Measurements from ENCODE around the gene TMEM131. TPM values are rescaled to one million over a fixed set of nuclear protein-coding genes. Genes with fewer than 3 reads are reported as not detected.

Gene TMEM131
- total and polyA plus RNA-seq, 2 donors: 11.4 to 15.6 TPM

GRCh38 chr2:98037206-98037605, 41.5 kb upstream of the TMEM131 start:
- DNase-seq (ENCODE audit: low read depth in 6 of 9, low spot score in 9 of 9): no peak
- no peak overlapping the region for H3K27ac ChIP-seq (ENCODE audit: low read depth in 1 of 2, low read length in 1 of 2)
- H3K27me3 ChIP-seq (ENCODE audit: control insufficient read depth in 2 of 2, insufficient read depth in 1 of 2, low read length in 1 of 2): peaks cover 0 to 4% of the 10 kb centered on the region in 2 donors
- no peaks in the 10 kb centered on the region for H3K4me1 ChIP-seq (ENCODE audit: control insufficient read depth in 2 of 2, insufficient read depth in 2 of 2, low read length in 2 of 2)
- no peaks in the 10 kb centered on the region for H3K36me3 ChIP-seq (ENCODE audit: control insufficient read depth in 2 of 2, insufficient read depth in 2 of 2, low read length in 1 of 2)
- no peak overlapping the region for H3K4me3 ChIP-seq (ENCODE audit: low read length in 2 of 2)
- no peaks in the 10 kb centered on the region for H3K9me3 ChIP-seq (ENCODE audit: control insufficient read depth in 2 of 2, insufficient read depth in 1 of 2, low read length in 1 of 2)
- WGBS: 96% methylated on average over 2 of the region's 2 CpGs

DNA sequence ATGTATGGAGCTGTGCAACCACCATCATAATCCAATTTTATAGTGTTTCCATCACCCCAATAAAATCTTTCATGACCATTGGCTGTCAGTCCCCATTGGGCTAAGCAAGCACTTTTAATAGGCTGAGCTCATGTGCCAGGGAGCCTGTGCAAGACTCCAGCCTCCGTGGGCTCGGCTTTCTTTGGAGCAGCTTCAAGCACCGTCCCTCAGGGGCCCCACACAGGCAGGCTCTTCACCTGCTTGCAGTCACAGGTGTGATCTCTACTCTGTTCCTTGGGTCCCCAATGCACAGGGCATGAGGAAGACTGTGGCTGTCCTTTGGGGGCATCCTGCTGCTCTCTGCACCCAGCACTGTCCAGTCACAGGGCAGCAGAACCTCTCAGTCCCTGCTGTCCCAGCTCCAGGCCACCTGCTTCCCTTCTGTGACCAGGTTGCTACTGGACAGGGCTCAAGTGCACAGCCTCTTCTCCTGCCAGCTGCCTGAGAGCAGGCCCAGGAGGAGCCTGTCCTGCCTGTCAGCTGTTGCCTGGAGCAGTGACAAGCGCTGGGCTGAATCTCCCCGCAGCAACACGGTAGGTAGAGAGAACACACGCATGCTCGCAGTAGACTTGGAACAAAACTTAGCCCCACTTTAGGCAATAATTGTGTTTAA, 40.7 kb upstream of the TMEM131 start:
- Histone ChIP-seq H3K4me3 (ENCODE audit: low read length in 2 of 2) (no peak overlapping the region), H3K4me1 (ENCODE audit: control insufficient read depth in 2 of 2, insufficient read depth in 2 of 2, low read length in 2 of 2) (no peaks in the 10 kb centered on the region), H3K9me3 (ENCODE audit: control insufficient read depth in 2 of 2, insufficient read depth in 1 of 2, low read length in 1 of 2) (no peaks in the 10 kb centered on the region), H3K27me3 (ENCODE audit: control insufficient read depth in 2 of 2, insufficient read depth in 1 of 2, low read length in 1 of 2) (peaks cover 0 to 4% of the 10 kb centered on the region in 2 donors), H3K27ac (ENCODE audit: low read depth in 1 of 2, low read length in 1 of 2) (no peak overlapping the region), H3K36me3 (ENCODE audit: control insufficient read depth in 2 of 2, insufficient read depth in 2 of 2, low read length in 1 of 2) (no peaks in the 10 kb centered on the region)
- no peak for DNase-seq (ENCODE audit: low read depth in 6 of 9, low spot score in 9 of 9)
- WGBS: 95% methylated on average over 8 of the region's 8 CpGs

- Histone ChIP-seq H3K4me1 (ENCODE audit: control insufficient read depth in 2 of 2, insufficient read depth in 2 of 2, low read length in 2 of 2) (no peaks in the 10 kb centered on the region), H3K27ac (ENCODE audit: low read depth in 1 of 2, low read length in 1 of 2) (no peak overlapping the region), H3K4me3 (ENCODE audit: low read length in 2 of 2) (no peak overlapping the region), H3K36me3 (ENCODE audit: control insufficient read depth in 2 of 2, insufficient read depth in 2 of 2, low read length in 1 of 2) (no peaks in the 10 kb centered on the region), H3K27me3 (ENCODE audit: control insufficient read depth in 2 of 2, insufficient read depth in 1 of 2, low read length in 1 of 2) (peaks cover 0 to 4% of the 10 kb centered on the region in 2 donors), H3K9me3 (ENCODE audit: control insufficient read depth in 2 of 2, insufficient read depth in 1 of 2, low read length in 1 of 2) (no peaks in the 10 kb centered on the region)
- WGBS: 88% methylated on average over 14 of the region's 14 CpGs
- no peak for DNase-seq (ENCODE audit: low read depth in 6 of 9, low spot score in 9 of 9)
These were observed 39.0 kb upstream of the TMEM131 start for GRCh38 chr2:98034745-98035144.

GRCh38 chr2:98032086-98032485, 36.3 kb upstream of the TMEM131 start:
- Histone ChIP-seq H3K4me1 (ENCODE audit: control insufficient read depth in 2 of 2, insufficient read depth in 2 of 2, low read length in 2 of 2) (peaks cover 0 to under 1% of the 10 kb centered on the region in 2 donors), H3K36me3 (ENCODE audit: control insufficient read depth in 2 of 2, insufficient read depth in 2 of 2, low read length in 1 of 2) (no peaks in the 10 kb centered on the region), H3K27me3 (ENCODE audit: control insufficient read depth in 2 of 2, insufficient read depth in 1 of 2, low read length in 1 of 2) (peaks cover 0 to 4% of the 10 kb centered on the region in 2 donors), H3K9me3 (ENCODE audit: control insufficient read depth in 2 of 2, insufficient read depth in 1 of 2, low read length in 1 of 2) (no peaks in the 10 kb centered on the region), H3K27ac (ENCODE audit: low read depth in 1 of 2, low read length in 1 of 2) (no peak overlapping the region), H3K4me3 (ENCODE audit: low read length in 2 of 2) (no peak overlapping the region)
- DNase-seq (ENCODE audit: low read depth in 6 of 9, low spot score in 9 of 9): no peak
- WGBS: 98% methylated on average over 2 of the region's 2 CpGs

DNA sequence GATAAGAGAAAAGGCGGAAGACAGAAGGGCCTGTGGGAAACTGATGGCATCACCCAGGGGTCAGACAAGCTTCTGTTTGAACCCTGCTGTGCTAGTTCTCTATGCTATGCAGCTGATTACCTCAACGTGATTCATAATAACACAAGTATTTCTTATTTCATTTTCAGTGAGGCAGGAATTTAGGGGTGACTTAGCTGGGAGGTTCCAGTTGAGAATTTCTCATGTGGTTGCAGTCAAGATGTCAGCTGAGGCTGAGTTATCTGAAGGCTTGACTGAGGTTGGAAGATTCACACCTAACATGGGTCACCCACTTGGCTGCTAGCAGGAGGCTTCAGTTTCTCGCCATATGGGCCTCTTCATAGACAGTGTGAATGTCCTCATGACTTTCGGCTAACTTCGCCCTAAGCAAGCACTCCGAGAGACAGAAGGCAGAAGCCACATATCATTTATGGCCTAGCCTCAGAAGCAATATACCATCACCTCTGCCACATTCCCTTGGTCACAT, 34.0 kb upstream of the TMEM131 start:
- Histone ChIP-seq H3K27me3 (ENCODE audit: control insufficient read depth in 2 of 2, insufficient read depth in 1 of 2, low read length in 1 of 2) (peaks cover 0 to 3% of the 10 kb centered on the region in 2 donors), H3K27ac (ENCODE audit: low read depth in 1 of 2, low read length in 1 of 2) (no peak overlapping the region), H3K4me3 (ENCODE audit: low read length in 2 of 2) (no peak overlapping the region), H3K36me3 (ENCODE audit: control insufficient read depth in 2 of 2, insufficient read depth in 2 of 2, low read length in 1 of 2) (no peaks in the 10 kb centered on the region), H3K4me1 (ENCODE audit: control insufficient read depth in 2 of 2, insufficient read depth in 2 of 2, low read length in 2 of 2) (peaks cover 4 to 9% of the 10 kb centered on the region in 2 donors), H3K9me3 (ENCODE audit: control insufficient read depth in 2 of 2, insufficient read depth in 1 of 2, low read length in 1 of 2) (no peaks in the 10 kb centered on the region)
- 97% methylated on average over 6 of the region's 6 CpGs for WGBS
- DNase-seq (ENCODE audit: low read depth in 6 of 9, low spot score in 9 of 9): no peak

DNA sequence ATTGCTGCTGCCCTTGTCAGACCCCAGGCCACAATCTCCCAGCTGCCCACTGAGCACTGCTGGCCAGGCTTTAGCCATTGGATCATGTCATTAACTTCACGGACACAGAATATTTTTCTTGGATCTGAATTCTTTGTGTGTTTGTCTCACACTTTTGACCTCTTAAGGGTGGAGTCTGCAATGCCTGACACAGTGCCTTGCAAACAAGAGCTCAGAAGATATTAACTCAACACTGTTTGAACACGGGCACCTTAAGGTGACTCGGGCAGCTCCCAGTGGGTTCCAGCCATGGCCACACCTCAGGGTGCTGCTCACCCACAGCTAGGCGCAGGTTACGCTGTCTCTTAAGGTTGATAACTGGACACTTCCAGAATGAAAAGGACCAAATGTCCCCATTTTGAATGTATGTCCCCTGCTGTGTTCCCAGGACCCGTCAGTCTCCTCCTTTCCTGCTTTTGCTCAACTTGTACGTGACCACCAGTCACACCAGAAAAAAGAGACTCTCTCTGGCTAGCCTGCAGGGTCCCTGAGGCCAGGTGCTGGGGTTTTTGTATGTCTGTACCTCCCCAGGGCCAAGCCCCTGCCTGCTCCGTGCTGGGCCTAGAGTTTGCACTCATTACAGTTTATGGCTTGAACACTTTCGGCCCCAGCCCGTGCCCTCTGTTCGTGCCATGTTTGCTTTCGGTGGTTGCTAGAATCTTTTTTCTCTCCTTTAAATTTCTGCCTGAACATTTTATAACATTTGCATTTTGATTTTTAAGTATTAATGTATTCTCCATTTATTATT, 33.4 kb upstream of the TMEM131 start:
- no peaks in the 10 kb centered on the region for H3K27me3 ChIP-seq (ENCODE audit: control insufficient read depth in 2 of 2, insufficient read depth in 1 of 2, low read length in 1 of 2)
- H3K4me1 ChIP-seq (ENCODE audit: control insufficient read depth in 2 of 2, insufficient read depth in 2 of 2, low read length in 2 of 2): peaks cover 4 to 9% of the 10 kb centered on the region in 2 donors
- no peaks in the 10 kb centered on the region for H3K9me3 ChIP-seq (ENCODE audit: control insufficient read depth in 2 of 2, insufficient read depth in 1 of 2, low read length in 1 of 2)
- H3K36me3 ChIP-seq (ENCODE audit: control insufficient read depth in 2 of 2, insufficient read depth in 2 of 2, low read length in 1 of 2): no peaks in the 10 kb centered on the region
- WGBS: 98% methylated on average over 12 of the region's 12 CpGs
- no peak for DNase-seq (ENCODE audit: low read depth in 6 of 9, low spot score in 9 of 9)
- H3K27ac ChIP-seq (ENCODE audit: low read depth in 1 of 2, low read length in 1 of 2): no peak overlapping the region
- no peak overlapping the region for H3K4me3 ChIP-seq (ENCODE audit: low read length in 2 of 2)

GRCh38 chr2:98028101-98028561, 32.4 kb upstream of the TMEM131 start:
- H3K9me3 ChIP-seq (ENCODE audit: control insufficient read depth in 2 of 2, insufficient read depth in 1 of 2, low read length in 1 of 2): no peaks in the 10 kb centered on the region
- H3K4me3 ChIP-seq (ENCODE audit: low read length in 2 of 2): no peak overlapping the region
- H3K36me3 ChIP-seq (ENCODE audit: control insufficient read depth in 2 of 2, insufficient read depth in 2 of 2, low read length in 1 of 2): no peaks in the 10 kb centered on the region
- H3K4me1 ChIP-seq (ENCODE audit: control insufficient read depth in 2 of 2, insufficient read depth in 2 of 2, low read length in 2 of 2): peaks cover 4 to 9% of the 10 kb centered on the region in 2 donors
- H3K27ac ChIP-seq (ENCODE audit: low read depth in 1 of 2, low read length in 1 of 2): no peak overlapping the region
- no peak for DNase-seq (ENCODE audit: low read depth in 6 of 9, low spot score in 9 of 9)
- no peaks in the 10 kb centered on the region for H3K27me3 ChIP-seq (ENCODE audit: control insufficient read depth in 2 of 2, insufficient read depth in 1 of 2, low read length in 1 of 2)
- 97% methylated on average over 4 of the region's 4 CpGs for WGBS

DNA sequence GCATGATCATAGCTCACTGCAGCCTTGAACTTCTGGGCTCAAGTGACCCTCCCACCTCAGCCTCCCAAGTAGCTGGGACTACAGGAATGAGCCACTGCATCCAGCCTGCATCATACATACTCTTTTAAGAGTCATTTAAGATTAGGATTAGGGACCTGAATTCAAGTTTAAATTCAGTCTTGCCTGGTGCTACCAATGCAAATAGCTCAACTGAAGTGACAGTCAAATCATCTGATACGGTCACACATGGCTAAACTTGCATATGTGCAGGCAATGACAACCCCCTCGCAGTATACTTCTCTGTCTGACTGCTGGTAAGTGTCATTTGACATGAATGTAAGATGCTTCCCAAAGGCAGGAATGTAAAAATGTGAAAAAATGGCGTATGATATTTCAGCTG, 31.8 kb upstream of the TMEM131 start:
- no peaks in the 10 kb centered on the region for H3K9me3 ChIP-seq (ENCODE audit: control insufficient read depth in 2 of 2, insufficient read depth in 1 of 2, low read length in 1 of 2)
- H3K36me3 ChIP-seq (ENCODE audit: control insufficient read depth in 2 of 2, insufficient read depth in 2 of 2, low read length in 1 of 2): no peaks in the 10 kb centered on the region
- no peak overlapping the region for H3K4me3 ChIP-seq (ENCODE audit: low read length in 2 of 2)
- H3K27ac ChIP-seq (ENCODE audit: low read depth in 1 of 2, low read length in 1 of 2): no peak overlapping the region
- WGBS: 87% methylated on average over 3 of the region's 3 CpGs
- DNase-seq (ENCODE audit: low read depth in 6 of 9, low spot score in 9 of 9): no peak
- H3K4me1 ChIP-seq (ENCODE audit: control insufficient read depth in 2 of 2, insufficient read depth in 2 of 2, low read length in 2 of 2): peaks cover 4 to 9% of the 10 kb centered on the region in 2 donors
- no peaks in the 10 kb centered on the region for H3K27me3 ChIP-seq (ENCODE audit: control insufficient read depth in 2 of 2, insufficient read depth in 1 of 2, low read length in 1 of 2)

DNA sequence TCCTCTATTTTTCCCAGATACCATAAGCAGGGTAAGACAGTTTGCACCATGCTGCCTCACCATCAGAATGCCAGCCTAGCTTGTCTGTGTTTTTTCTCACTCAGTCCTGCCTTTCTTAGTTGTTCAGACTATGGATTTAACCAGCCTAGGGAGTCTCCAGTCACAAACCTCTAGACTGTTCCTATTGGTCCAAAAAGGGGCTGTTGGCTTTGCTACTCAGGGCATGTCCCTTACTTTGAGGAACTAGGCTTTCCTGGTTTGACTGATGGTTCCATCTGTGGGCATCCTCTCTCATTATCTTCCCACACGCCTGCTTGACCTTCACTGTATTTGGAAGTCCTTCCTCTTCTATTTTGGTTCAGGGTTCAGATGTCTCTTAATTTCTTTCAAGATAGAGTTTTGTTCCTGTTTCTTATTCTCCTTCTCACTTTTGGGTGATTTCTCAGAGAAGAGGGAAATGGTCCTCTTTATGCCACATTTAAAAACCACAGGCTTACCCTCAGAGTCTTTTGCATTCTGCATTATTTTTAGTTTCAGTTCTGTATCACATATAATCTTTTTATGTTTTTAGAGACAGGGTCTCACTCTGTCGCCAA, 31.3 kb upstream of the TMEM131 start:
- H3K4me3 ChIP-seq (ENCODE audit: low read length in 2 of 2): no peak overlapping the region
- H3K27me3 ChIP-seq (ENCODE audit: control insufficient read depth in 2 of 2, insufficient read depth in 1 of 2, low read length in 1 of 2): no peaks in the 10 kb centered on the region
- H3K4me1 ChIP-seq (ENCODE audit: control insufficient read depth in 2 of 2, insufficient read depth in 2 of 2, low read length in 2 of 2): peaks cover 4 to 9% of the 10 kb centered on the region in 2 donors
- no peaks in the 10 kb centered on the region for H3K36me3 ChIP-seq (ENCODE audit: control insufficient read depth in 2 of 2, insufficient read depth in 2 of 2, low read length in 1 of 2)
- no peaks in the 10 kb centered on the region for H3K9me3 ChIP-seq (ENCODE audit: control insufficient read depth in 2 of 2, insufficient read depth in 1 of 2, low read length in 1 of 2)
- 9% methylated on average over 2 of the region's 2 CpGs for WGBS
- peak in 2 of 9 donors; percentile 9 to 46 for DNase-seq (ENCODE audit: low read depth in 6 of 9, low spot score in 9 of 9)
- H3K27ac ChIP-seq (ENCODE audit: low read depth in 1 of 2, low read length in 1 of 2): no peak overlapping the region

All from thymus (tissue), 11 donors.